Lower lobe of right lung (tissue), 2 donors: ENCODE data around the gene RPL22L1. TPM values are rescaled to one million over a fixed set of nuclear protein-coding genes. Genes with fewer than 3 reads are reported as not detected.

Source experiments
- ATAC-seq, 2 donors: fragments of 200-7000 bp; cut with Tn5 transposase; one replicate each; pipeline ENCODE4 v1.9.1; 2020 to 2022; ENCODE audit warnings: mild to moderate bottlenecking in 2 of 2, moderate library complexity in 2 of 2
- DNase-seq: peaks from one replicate; pipeline ENCODE4 v3.0.0-alpha.2; 2020
- H3K27ac ChIP-seq: fragments of 200-600 bp; one replicate; pipeline ENCODE4 v1.8.0; 2022
- H3K27me3 ChIP-seq: fragments of 200-600 bp; one replicate; pipeline ENCODE4 v1.8.0; 2022; ENCODE audit warnings: low read depth
- H3K36me3 ChIP-seq: fragments of 200-600 bp; one replicate; pipeline ENCODE4 v1.8.0; 2022; ENCODE audit warnings: mild to moderate bottlenecking
- H3K4me1 ChIP-seq: fragments of 200-600 bp; one replicate; pipeline ENCODE4 v1.8.0; 2022
- H3K4me3 ChIP-seq: fragments of 200-600 bp; one replicate; pipeline ENCODE4 v1.8.0; 2022; ENCODE audit warnings: mild to moderate bottlenecking
- H3K9me3 ChIP-seq: fragments of 200-600 bp; one replicate; pipeline ENCODE4 v1.8.0; 2022
- intact Hi-C: fragments of 100-400 bp; cut with DNase I; formaldehyde crosslinking; loops from one replicate; pipeline ENCODE4 v1.11.0; 2022
- total RNA-seq: library from RNA; stranded (reverse); fragmentation: NEBNext Ultra II Directional; extraction: Animal tissue kit (Norgen Biotek cat#: 25700); gene quantifications from one replicate; pipeline ENCODE4 v1.2.1, GENCODE V29; 2021
- TF ChIP-seq, protein P1 (sequence below): fragments of 200-600 bp; IDR thresholded peaks from one replicate; pipeline ENCODE4 v1.8.0; 2022; ENCODE audit warnings: antibody characterized with exemption, mild to moderate bottlenecking
- donor health status: DM: no; HTN: yes; CAD: no; lungs with severe emphysema.

Gene RPL22L1
- total RNA-seq, 1 donor from 2014 or later = 25.3 TPM

DNA sequence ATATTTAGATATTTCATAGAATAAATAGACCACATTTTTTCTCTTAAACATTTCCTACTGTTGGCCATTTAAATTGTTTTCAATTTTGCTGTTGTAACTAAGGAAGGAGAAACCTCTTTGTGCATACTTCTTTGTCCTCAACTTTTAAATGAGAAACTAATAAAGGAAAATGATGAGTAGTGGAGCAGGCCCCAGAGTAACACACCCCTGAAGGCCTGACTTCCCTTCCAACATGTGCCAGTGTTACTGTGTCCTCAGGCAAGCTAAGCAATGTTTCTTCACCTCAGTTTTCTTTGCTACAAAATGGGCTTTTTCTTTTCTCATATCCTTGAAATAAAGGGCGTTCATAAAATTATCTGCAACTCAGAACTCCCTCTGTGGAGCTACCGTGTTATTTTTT is 53.7 kb downstream of the RPL22L1 start:
- DNase-seq = no peak
- intact Hi-C loops = no loop called here
- TF ChIP-seq, protein P1, sequence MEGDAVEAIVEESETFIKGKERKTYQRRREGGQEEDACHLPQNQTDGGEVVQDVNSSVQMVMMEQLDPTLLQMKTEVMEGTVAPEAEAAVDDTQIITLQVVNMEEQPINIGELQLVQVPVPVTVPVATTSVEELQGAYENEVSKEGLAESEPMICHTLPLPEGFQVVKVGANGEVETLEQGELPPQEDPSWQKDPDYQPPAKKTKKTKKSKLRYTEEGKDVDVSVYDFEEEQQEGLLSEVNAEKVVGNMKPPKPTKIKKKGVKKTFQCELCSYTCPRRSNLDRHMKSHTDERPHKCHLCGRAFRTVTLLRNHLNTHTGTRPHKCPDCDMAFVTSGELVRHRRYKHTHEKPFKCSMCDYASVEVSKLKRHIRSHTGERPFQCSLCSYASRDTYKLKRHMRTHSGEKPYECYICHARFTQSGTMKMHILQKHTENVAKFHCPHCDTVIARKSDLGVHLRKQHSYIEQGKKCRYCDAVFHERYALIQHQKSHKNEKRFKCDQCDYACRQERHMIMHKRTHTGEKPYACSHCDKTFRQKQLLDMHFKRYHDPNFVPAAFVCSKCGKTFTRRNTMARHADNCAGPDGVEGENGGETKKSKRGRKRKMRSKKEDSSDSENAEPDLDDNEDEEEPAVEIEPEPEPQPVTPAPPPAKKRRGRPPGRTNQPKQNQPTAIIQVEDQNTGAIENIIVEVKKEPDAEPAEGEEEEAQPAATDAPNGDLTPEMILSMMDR = no peak
- Histone ChIP-seq H3K27ac (no peak overlapping the region), H3K4me1 (no peaks in the 10 kb centered on the region), H3K4me3 (no peak overlapping the region), H3K27me3 (no peaks in the 10 kb centered on the region), H3K9me3 (no peaks in the 10 kb centered on the region), H3K36me3 (no peaks in the 10 kb centered on the region)
- ATAC-seq = no peak

DNA sequence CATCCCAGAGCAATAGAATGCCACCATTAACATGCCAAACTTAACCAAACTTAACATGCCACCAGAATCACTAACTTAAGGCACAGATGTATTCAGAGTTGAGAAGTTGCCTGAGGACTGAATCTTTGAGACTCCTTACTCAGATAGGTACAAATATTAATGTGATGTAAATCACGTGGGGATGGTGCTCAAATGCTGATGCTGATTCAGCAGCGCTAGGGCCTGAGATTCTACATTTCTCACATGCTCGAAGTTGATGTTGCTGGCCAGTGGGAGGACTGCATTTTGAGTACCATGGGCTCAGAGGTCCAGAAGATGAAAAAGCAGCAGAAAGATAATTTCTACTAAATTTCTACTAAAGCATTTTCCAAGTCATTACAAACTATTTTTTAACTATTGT is 54.1 kb downstream of the RPL22L1 start:
- Histone ChIP-seq H3K4me1 (no peaks in the 10 kb centered on the region), H3K27ac (no peak overlapping the region), H3K36me3 (no peaks in the 10 kb centered on the region), H3K4me3 (no peak overlapping the region), H3K27me3 (no peaks in the 10 kb centered on the region), H3K9me3 (no peaks in the 10 kb centered on the region)
- TF ChIP-seq, protein P1 = no peak
- intact Hi-C loops = no loop called here
- DNase-seq (no peak), ATAC-seq (no peak)

DNA sequence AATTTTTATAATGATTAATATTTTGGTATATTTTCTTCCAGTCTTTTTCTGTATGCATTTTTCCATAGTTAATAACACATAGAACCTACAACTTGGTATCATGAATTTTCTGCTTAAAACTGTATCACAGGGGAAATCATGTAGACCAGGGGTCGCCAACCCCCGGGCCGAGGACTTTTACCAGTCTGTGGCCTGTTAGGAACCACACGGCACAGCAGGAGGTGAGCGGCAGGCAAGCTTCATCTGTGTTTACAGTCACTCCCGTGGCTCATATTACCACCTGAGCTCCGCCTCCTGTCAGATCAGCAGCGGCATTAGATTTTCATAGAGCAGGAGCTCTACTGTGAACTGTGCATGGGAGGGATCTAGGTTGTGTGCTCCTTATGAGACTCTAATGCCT is 54.7 kb downstream of the RPL22L1 start:
- Histone ChIP-seq H3K27ac (no peak overlapping the region), H3K9me3 (no peaks in the 10 kb centered on the region), H3K4me1 (no peaks in the 10 kb centered on the region), H3K27me3 (no peaks in the 10 kb centered on the region), H3K36me3 (no peaks in the 10 kb centered on the region), H3K4me3 (no peak overlapping the region)
- DNase-seq (no peak), ATAC-seq (peak; percentile 63 to 66)
- TF ChIP-seq, protein P1 = no peak
- intact Hi-C loops = no loop called here

Other genes starting within 250 kb of the RPL22L1 start
- gene EIF5A2, start 38.4 kb upstream of the RPL22L1 start, total RNA-seq = 6.7 TPM
- not detected for gene SLC2A2, start 156.5 kb upstream of the RPL22L1 start, total RNA-seq